Lung (tissue), 12 donors: ENCODE data around the gene NAGLU. TPM values are rescaled to one million over a fixed set of nuclear protein-coding genes. Genes with fewer than 3 reads are reported as not detected.
A peak's percentile ranks its signal among the peaks of the same experiment; 100 is the strongest.

Experiments
- ATAC-seq: fragments of 200-7000 bp; cut with Tn5 transposase; one replicate; pipeline ENCODE4 v1.9.1; 2020; ENCODE audit warnings: moderate number of reproducible peaks; ENCODE audit not compliant: insufficient read depth, low FRiP score
- DNase-seq, 3 donors: peaks; one replicate each; pipeline ENCODE4 v3.0.0-alpha.2; 2013 to 2017
- H3K27ac ChIP-seq, 2 donors: one replicate each; pipeline ENCODE4 v1.5.1; 2013; ENCODE audit warnings: mild to moderate bottlenecking in 2 of 2, moderate library complexity in 2 of 2, control low read depth in 1 of 2, inconsistent platforms in 1 of 2, low read depth in 1 of 2, low read length in 1 of 2
- H3K27me3 ChIP-seq, 3 donors: one replicate each; pipeline ENCODE4 v1.5.1; 2013; ENCODE audit warnings: low read length in 2 of 3; ENCODE audit not compliant: control insufficient read depth in 3 of 3, insufficient read depth in 3 of 3
- H3K36me3 ChIP-seq, 4 donors: one replicate each; pipeline ENCODE4 v1.5.1; 2013; ENCODE audit warnings: low read length in 4 of 4, mild to moderate bottlenecking in 1 of 4, moderate library complexity in 1 of 4; ENCODE audit not compliant: control insufficient read depth in 4 of 4, insufficient read depth in 4 of 4
- H3K4me1 ChIP-seq, 5 donors: one replicate each; pipeline ENCODE4 v1.5.1; 2013; ENCODE audit warnings: low read length in 5 of 5, mild to moderate bottlenecking in 2 of 5, moderate library complexity in 1 of 5; ENCODE audit not compliant: control insufficient read depth in 5 of 5, insufficient read depth in 5 of 5
- H3K4me3 ChIP-seq: one replicate; pipeline ENCODE4 v1.5.1; 2013; ENCODE audit warnings: mild to moderate bottlenecking, control low read depth, moderate library complexity
- H3K9ac ChIP-seq, 2 donors: one replicate each; pipeline ENCODE4 v1.5.1; 2013; ENCODE audit warnings: low read length in 2 of 2, control low read depth in 1 of 2; ENCODE audit not compliant: insufficient read depth in 1 of 2
- H3K9me3 ChIP-seq, 4 donors: one replicate each; pipeline ENCODE4 v1.5.1; 2013; ENCODE audit warnings: low read length in 3 of 4, mild to moderate bottlenecking in 1 of 4, moderate library complexity in 1 of 4; ENCODE audit not compliant: control insufficient read depth in 4 of 4, insufficient read depth in 3 of 4
- CTCF ChIP-seq: IDR thresholded peaks from 2 replicates; pipeline ENCODE4 v1.5.1; 2012; ENCODE audit warnings: mild to moderate bottlenecking; ENCODE audit errors: control extremely low read depth, extremely low read depth
- WGBS, 2 donors: extraction: QIAGEN DNeasy Blood & Tissue Kit; methylation state at CpG; one replicate each; pipeline ENCODE4 v1.1.7; 2013; 5-methylcytosine and 5-hydroxymethylcytosine counted together
- polyA plus RNA-seq, 2 donors: library from polyadenylated mRNA; stranded (reverse); fragments of 200-250 nt; gene quantifications; one replicate each; pipeline ENCODE4 v1.2.1, GENCODE V29; 2013
- total RNA-seq, 2 donors: library from RNA; depleted of rRNA in 1 of 2; stranded (reverse); fragments of >200 nt in 1 of 2; gene quantifications; one replicate each; pipeline ENCODE4 v1.2.1, GENCODE V29; 2014 to 2021
- donor health status: control.
- donor health status: control.
- donor health status: Bipolar disorder and iron deficiency.
- donor health status: healthy.
- donor health status: DM: yes; HTN: yes; CAD: no.

NAGLU gene
- total and polyA plus RNA-seq, 4 donors: 16.8 to 69.8 (median 35.1) TPM

GRCh38 chr17:42518046-42518754, 17.8 kb upstream of the NAGLU start:
- Histone ChIP-seq H3K9ac (peak overlapping the region in 1 of 2 donors; percentile 75), H3K4me1 (peaks cover 29 to 61% (median 43%) of the 10 kb centered on the region in 5 donors), H3K9me3 (no peaks in the 10 kb centered on the region), H3K36me3 (peaks cover 0 to 34% (median 10%) of the 10 kb centered on the region in 4 donors), H3K27ac (peak overlapping the region; percentile 87 to 95), H3K4me3 (no peak overlapping the region), H3K27me3 (no peaks in the 10 kb centered on the region)
- peak; percentile 63 for ATAC-seq
- TF ChIP-seq CTCF: no peak
- WGBS, 2 donors: 24 to 26% methylated on average over 9 of the region's 9 CpGs
- DNase-seq: peak; percentile 47 to 80 (median 65)

GRCh38 chr17:42518755-42519545, 17.1 kb upstream of the NAGLU start:
- Histone ChIP-seq H3K9ac (peak overlapping the region in 1 of 2 donors; percentile 75), H3K9me3 (no peaks in the 10 kb centered on the region), H3K4me1 (peaks cover 29 to 62% (median 43%) of the 10 kb centered on the region in 5 donors), H3K27ac (peak overlapping the region; percentile 87 to 95), H3K27me3 (no peaks in the 10 kb centered on the region), H3K36me3 (peaks cover 0 to 31% (median 10%) of the 10 kb centered on the region in 4 donors), H3K4me3 (no peak overlapping the region)
- DNase-seq: peak; percentile 49 to 64 (median 51)
- TF ChIP-seq CTCF: no peak
- WGBS, 2 donors: 12 to 19% methylated on average over 6 of the region's 6 CpGs
- ATAC-seq: no peak

- peaks cover 29 to 62% (median 43%) of the 10 kb centered on the region in 5 donors for H3K4me1 ChIP-seq
- WGBS, 2 donors: 31 to 41% methylated on average over 12 of the region's 12 CpGs
- peak; percentile 96 to 99 (median 99) for DNase-seq
- H3K27me3 ChIP-seq: no peaks in the 10 kb centered on the region
- H3K4me3 ChIP-seq: no peak overlapping the region
- TF ChIP-seq CTCF: no peak
- H3K36me3 ChIP-seq: peaks cover 0 to 24% (median 6%) of the 10 kb centered on the region in 4 donors
- H3K9me3 ChIP-seq: no peaks in the 10 kb centered on the region
- ATAC-seq: peak; percentile 44
- peak overlapping the region; percentile 8 to 75 for H3K9ac ChIP-seq
- peak overlapping the region; percentile 87 to 95 for H3K27ac ChIP-seq
These were observed 16.2 kb upstream of the NAGLU start for GRCh38 chr17:42519546-42520491.
